HG03378 (cell line): Measurements from ENCODE around the gene PCARE.
"Not testable (repeated sequence)": the region's sequence is repeated elsewhere in the genome, so short reads cannot be mapped to it uniquely, and the experiment has no call there.

Source experiments
- ATAC-seq: cut with Tn5 transposase; IDR thresholded peaks from one replicate; pipeline ENCODE4 v1.9.1; 2021; ENCODE audit warnings: mild to moderate bottlenecking, moderate library complexity; ENCODE audit not compliant: unreplicated experiment

PCARE gene

DNA sequence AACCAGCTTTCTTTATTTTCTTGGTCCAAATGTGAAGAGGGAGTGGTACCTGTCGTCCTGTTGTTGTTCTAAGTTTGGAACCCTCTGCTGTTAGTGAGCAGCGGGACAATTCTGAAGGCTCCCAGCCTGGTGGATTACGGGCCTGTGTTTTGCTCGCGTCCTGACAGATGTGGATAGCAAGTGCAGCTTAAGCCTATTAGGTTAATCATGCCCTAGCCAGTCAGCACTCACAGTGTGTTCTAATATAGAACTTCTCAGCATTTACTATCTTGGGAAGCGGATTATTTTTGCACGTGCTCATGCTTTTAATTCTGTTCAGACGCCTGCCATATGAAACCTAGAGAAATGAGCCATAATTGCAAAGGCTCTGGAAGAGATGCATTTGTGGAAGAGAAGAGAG, at the start of gene PCARE:
Gene PCARE, minus strand, starts transcription at position 113 of the 400 bp plus-strand sequence. CDS start 262 bp downstream, outside the sequence.
- no peak for ATAC-seq

DNA sequence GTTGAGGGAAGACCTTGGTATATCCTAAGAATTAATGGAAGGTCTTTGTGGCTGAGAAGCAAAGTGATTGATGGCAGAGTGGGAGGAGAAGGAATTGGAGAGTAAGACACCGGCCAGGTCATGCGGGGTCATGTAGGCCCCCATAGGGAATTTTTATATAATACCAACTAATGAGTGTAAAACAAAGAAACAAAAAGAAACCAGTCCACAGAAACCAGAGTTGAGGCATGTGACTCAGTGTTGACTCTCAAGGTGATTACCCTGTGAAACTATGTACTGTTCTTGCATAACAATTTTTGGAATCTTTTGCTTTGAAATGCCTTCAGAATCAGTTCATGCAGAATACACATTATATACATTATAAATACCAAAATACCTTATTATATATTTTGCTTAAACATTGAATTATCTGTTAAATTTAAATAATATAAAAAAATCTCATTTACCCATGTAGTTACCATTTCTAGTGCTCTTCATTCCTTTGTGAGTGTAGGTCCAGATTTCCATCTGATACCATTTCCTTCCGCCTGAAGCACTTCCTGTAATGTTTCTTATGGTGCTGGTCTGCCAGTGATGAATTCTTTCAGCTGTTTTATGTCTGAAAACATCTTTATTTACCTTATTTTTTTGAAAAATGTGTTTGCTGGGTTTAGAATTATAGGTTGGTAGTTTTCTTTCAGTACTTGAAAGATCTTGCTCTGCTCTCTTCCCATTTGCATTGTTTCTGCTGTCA, 49.5 kb upstream of the PCARE start:
- ATAC-seq, result no peak

DNA sequence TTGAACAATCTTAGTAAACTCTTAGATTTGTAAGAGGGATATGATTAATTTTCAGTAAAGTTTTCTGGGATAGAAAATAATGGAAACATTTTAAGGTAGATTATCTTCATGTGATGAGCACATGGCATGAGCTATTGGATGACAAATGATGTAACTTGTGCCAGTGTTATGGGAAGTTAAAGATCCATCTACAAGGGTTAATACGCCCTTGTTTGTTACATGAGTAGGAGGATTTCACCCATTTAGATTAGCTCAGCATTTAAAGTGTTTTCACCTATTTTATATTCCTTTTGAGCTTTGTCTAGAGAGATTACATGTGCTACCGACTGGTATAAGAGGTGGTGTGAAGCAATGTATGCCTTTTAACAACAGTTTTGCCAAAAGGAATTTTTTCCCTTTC, 46.5 kb upstream of the PCARE start:
- no peak for ATAC-seq

DNA sequence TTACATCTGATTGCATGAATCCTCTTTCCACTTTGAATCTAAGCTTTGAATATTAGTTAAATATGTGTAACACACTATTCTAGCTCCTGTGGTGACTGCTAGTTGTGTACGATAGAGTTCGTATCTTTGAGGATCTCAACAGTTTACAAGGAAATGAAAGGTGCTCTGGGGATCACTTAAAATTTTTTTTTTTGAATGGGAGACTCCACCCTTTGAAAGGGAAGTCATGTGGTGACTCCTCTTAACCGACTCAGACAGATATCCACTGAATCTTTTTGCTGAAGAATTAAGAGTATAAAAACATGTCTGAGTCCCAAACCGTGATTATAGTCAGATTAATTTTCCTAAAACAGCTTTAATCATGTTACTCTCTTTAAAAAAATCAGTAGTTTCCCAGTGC, 44.9 kb upstream of the PCARE start:
- ATAC-seq, result no peak

DNA sequence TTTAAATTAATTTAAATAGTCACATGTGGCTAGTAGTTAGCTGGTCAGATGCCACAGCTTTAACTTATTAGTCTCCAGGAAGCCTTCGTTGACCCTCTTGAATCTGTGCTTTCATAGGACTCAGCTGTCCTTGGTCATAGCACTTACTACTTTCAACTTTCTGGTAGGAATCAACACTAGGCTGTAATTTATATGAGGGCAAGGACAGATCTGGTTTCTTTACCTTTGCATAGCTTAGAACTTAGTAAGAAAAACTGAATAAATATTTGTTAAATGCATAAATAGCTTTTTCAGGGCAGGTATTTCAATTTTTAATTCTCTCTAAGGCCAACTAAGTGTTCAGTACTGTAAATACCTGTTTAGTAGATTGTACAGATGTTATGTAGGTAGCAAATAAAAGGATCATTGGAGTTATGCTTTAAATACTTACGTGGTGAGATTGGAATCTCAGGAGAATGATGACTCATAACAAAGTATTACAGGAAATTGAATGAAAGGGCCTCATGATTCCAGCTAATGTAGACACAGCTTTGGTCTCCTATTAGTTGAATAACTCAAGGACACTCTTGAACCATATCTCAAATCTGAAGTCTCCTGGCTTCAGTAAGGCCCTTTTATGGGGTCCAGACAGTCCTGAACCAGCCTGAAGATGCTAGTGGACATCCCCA, 43.4 kb upstream of the PCARE start:
- no peak for ATAC-seq

DNA sequence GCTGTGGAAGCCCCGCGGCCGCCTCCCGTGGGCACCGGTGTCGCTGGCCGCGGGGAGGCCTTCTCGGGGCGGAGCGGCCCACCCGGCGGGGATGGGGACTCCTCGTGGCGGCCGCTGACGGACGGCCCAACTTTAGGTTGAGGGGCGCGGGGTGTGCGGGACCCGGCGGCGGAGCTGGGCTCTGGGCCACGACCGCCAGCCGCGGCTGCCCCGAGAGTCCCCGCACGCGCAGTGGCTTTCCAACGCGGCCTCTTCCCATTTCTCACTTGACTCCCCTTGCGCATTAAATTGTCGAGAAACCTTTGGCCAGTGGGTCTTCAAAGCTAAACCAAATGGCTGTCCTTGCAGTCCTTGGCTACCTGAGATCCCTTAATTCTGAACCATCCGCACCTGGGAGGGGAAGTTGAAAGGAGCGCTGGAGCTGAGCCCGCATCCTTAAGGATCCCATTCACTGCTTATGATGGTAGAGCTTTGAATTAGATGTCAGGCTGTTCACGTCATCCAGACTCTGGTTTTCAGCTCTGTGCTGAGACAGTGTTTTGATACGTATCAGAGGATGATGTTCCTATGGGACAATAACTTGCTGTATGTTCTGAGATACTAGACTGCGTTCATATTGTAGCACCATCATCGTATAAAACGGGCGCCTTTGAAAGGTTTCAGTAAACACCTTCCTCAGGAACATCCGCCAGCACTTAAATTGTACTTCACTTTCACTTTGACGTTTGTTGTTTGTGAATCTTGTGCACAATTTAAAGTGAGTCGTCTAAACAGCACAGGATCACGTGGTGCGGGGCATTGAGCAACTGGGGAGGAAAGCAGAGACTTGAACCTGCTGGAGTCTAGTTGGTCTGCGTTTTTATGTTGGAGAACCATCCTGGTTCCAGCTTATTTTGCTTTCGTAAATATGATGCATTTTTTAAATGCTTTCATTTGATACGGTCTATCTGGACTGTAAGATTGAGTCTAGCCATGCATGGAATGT, 41.8 kb upstream of the PCARE start:
- ATAC-seq, result peak; percentile 48

DNA sequence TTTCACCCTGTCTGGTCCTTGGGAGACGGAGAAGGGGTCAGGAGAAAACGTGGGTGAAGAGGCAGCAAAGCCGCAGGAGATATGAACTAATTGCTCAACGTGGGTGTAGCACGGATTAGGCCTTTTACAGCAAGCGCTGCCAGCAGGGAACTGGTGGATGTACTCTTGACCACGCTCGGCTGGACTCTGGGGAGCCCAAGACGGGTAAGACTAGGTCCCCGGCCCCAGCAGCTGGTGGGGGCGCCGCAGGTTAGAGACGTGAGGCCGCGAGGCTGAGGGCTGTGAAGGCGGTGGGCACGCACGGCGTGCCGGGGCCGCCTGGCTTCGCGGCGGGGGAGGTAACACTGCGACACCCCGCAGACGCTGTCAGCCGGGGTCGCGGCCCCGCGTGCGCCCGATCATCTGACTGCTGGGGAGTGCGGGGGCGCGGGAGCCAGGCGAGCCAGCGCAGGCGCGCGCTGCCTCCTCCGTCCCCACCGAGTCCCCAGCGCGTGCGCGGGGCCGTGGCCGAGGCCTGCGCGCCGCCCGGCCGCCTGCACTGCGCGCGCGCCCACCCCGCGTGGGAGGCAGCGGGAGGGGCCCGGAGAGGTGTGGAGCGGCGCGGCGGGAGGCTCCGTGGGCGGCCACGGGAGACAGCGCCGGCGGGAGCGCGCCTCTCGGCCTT, 40.8 kb upstream of the PCARE start, which contains the start of gene CLIP4:
Gene CLIP4, plus strand, starts transcription at position 470 of the 664 bp plus-strand sequence. CDS start 5,974 bp downstream, outside the sequence.
- ATAC-seq, result no peak

DNA sequence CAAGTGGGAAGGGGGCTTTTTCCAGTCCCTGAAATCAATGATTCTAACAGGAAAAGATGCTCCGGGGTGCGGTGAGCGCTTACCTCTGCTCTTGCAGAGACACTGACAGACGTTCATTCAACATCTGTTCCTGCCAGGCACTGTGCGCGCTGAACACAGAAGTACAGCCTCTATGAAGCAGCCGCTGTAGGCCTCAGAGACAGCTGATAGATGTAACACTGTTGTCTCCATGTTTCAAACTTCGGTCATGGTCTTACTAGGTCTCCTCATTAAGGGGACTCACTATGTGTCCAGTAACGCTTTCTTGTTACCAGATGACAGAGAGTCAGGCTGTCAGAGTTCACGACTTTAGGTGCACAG, 40.2 kb upstream of the PCARE start:
- ATAC-seq, result no peak

DNA sequence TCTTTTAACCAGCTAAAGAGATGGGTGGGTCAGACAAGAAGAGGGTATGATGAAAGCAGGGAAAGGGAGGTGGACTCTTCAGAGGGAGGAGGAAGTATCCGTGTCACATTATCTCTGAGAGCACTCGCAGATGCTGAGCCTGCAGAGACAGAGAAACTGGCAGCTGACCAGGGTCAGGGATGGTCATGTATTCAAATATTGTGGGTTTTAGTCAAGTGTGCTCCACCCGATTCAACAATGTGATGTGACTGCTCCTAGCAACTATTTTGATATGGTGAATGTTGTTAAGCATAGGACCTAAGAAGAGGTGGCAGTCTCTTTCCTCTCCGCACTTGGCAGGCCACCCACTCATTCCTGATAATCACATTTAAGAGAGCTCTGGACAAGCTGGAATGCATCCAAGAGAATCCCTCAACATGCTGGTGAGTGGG, 39.6 kb upstream of the PCARE start:
- ATAC-seq, result no peak

DNA sequence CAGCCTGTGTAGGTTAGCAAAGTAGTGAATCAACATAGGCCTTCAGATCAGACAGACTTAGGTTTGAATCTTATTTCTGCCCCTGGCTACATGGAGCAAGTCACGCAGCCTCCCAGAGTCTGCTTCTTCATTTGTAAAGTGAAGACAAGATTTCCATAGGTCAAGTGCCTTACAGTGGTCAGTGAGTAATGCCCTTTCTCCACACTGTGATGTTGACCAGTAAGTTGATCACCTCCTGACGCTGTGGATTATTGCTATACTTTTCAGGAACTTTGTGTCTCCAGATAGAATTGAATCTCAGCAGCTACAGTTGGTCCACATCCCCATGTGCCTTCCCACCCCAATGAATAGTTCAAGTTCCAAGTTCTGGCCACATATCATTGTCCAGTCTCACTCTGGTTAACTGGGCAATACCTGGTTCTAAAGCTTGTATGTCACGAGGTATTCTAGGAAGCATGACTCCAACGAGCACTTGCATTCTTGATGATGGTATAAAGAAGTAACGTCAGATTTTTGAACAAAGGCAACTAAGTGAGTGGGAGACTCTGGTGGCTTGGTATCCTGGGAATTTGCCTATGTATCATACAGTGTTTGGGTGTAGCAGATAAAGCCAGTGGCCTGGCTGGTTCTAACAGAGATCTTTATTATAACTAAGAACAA, 38.8 kb upstream of the PCARE start:
- no peak for ATAC-seq

DNA sequence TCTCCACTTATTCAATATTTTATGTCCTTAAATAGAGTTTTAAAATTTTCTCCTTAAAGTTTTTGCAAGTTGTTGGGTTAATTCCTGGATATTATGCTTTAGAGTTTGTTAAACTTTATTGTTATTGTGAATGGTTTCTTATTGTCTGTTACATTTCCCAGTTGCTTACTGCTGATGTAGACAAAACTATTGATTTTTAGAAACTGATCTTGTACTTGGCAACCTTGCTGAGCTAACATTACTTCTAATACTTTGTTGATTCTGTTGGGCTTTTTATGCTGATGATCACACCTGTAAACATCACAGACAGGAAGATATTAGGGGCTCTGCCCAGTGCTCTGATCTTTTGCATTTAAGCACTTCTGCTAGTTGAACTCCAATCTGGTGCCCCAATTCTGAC, 38.1 kb upstream of the PCARE start:
- ATAC-seq, result no peak

DNA sequence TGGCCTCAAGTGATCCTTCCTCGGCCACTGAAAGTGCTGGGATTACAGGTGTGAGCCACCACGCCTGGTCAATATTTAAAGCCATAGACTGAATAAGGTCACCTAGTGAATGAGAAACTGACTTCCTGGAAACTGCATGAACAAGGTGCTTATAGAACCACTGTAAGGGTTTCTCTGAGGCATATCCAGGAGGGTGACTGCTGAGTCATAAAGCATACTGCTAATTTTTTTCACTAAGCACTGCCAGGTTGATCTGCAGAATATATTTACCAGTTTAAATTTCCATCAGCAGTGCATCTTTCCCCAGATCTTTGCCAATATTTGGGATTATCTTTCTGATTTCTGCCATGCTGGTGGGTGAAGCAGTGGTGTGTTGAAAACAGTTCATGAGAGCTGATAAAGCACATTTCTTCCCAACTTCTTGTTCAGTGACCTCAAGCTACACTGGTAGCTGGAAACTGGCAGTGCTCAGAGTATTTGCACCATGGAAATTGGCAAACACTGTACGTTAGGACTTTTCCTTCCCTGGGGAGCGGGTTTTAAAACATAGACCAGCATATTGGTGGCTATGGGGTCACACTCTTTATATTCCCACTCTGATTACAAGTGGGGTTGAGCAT, 36.7 kb upstream of the PCARE start:
- ATAC-seq, result peak; percentile 50

DNA sequence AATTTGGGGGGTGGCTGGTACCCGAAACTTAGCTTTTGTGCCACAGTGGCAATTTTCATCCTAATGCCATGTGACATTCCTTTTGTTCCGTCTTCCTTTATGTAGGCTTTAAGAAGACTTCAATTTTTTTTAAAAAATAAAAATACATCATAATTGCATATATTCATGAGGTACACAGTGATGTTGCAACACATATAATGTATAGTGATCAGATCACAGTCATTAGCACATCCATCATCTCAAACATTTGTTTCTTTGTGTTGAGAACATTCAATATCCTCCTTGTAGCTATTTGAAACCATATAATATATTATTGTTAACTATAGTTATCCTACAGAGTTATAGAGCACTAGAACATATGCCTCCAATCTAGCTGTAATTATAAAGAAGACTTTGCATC, 34.9 kb upstream of the PCARE start:
- no peak for ATAC-seq

DNA sequence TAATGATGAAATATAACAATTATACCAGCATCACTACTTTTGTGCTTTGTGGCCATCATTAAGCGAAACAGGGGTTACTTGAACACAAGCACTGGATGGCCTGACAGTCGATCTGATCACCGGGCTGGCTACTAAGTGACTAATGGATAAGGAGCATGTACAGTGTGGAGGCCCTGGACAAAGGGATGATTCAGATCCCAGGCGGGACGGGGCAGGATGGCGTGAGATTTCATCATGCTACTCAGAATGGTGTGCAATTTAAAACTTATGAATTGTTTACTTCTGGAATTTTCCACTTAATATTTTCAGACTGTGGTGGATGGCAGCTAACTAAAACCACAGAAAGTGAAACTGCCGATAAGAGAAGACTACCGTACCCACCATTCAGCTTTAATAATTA, 33.9 kb upstream of the PCARE start:
- ATAC-seq, result no peak

DNA sequence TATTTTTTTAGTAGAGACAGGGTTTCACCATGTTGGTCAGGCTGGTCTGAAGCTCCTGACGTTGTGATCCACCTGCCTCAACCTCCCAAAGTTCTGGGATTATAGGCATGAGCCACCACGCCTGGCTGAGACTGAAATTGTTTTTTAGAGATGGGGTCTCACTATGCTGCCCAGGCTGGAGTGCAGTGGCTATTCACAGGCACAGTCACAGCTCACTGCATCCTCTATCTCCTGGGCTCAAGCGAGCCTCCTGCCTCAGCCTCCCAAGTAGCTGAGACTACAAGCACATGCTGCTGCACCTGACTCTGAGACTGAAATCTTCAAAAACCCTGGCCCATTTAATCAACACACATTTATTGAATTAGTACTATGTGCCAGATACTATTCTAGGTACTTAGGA, 33.2 kb upstream of the PCARE start:
- ATAC-seq, result not testable (repeated sequence)

DNA sequence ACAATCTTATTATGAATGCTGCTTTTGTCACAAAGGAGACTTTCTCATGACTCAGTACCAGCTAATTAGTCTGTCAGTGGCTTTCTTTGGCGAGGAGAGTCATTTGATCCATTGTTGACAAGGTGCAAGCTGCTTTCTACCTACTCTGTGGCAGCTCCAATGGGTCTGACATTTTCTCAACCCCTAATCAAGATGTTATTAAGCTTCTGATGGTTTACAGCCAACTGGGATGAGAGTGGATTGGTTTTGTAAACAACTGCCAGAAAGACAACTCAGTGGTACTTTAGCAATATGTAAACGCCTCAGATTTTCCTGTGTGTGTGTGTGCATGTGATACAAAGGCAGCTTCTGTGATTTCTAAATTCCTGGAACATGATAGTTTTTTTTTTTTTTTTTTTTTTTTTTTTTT, 32.7 kb upstream of the PCARE start:
- no peak for ATAC-seq

DNA sequence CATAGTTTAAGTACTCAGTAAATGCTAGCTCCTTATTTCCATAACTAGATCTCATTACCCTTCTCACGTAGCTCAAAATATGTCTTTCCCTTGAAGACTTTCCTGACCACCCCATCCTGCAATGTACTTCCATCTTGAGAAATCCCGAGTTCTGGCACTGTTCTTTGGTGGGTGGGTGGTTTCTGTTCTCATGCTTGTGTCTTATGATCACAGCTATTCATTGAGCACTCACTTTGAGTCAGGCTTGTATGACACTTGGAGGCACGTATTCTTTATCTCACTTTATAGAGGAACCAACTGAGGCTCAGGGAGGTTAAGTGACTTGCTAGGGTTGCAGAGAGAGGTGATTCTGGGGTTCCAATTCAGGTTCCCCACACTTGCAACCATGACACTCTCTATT, 31.9 kb upstream of the PCARE start:
- no peak for ATAC-seq

DNA sequence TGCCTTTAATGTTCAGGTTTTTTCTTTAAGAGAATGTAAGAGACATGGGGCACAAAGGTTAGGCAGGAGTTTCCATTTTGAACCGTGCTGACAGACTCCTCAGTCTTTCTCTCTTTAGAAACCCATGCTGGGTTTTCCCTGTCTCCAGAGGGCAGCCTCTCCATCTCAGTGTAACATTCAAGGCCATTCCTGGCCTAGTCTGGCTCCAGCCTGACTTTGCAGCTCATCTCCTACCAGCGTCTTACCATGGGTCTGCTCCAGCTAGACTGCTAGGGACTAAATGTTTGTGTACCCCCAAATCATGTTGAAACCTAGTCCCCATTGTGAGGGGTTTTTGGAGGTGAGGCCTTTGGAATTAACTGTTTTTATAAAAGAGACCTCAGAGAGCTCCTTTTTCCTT, 31.1 kb upstream of the PCARE start:
- ATAC-seq, result no peak

DNA sequence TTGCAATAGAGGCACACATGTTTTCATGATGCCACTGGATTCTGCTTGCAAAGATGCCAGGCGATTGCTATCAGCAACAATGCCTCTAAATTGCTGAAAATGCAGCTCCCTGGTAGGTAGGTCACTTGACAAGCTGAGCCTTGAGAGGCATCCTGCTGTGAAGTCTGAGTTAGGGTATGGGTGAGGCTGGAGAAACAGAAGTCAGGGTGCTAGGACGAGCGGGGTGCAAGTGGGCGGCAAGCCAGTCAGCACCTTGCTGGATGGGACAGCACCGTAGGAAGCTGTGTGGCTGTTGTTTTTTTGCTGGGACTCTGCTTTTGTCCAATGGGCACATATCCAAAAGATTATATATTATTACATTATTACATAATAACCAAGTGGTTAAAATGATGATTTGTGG, 30.4 kb upstream of the PCARE start:
- ATAC-seq, result no peak

DNA sequence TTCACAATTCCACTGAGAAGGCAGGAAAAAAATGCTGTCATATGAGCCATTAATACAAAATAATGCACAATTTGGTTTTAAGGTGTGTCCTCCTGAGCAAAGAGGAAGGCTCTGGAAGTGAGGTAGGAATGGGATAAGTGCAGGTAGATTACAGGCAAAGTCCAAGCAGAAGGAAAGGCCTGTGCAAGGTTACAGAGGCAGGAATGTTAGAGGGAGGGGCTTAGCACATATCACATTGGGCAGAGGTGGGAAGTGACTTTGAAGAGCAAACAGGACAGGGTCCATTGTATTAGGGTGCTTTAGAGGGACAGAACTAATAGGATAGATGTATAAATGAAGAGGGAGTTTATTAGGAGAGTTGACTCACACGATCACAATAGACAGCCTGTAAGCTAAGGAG, 26.2 kb upstream of the PCARE start:
- ATAC-seq, result no peak
